B cell (primary cell): ENCODE measurements around the gene ANKFN1.

ENCODE experiments used
- CTCF ChIP-seq: fragments of 200-600 bp; IDR thresholded peaks from one replicate; pipeline ENCODE4 v1.8.0; 2022; ENCODE audit warnings: antibody characterized with exemption, mild to moderate bottlenecking
- EZH2 ChIP-seq: IDR thresholded peaks from 2 replicates; pipeline ENCODE4 v1.6.1; 2012; ENCODE audit warnings: borderline replicate concordance, low read depth, mild to moderate bottlenecking, moderate library complexity, low read length; ENCODE audit not compliant: insufficient read depth, poor library complexity, severe bottlenecking

GRCh38 chr17:56175299-56175955 is 22.2 kb downstream of the ANKFN1 start:
- TF ChIP-seq CTCF = no peak
- TF ChIP-seq EZH2 = no peak
